Measurements from ENCODE around the gene BAIAP3.

Gene BAIAP3

GRCh38 chr16:1366712-1367299, 33.4 kb downstream of the BAIAP3 start:
- no peak for DNase-seq (ENCODE audit: low spot score)

GRCh38 chr16:1367486-1368174, 34.2 kb downstream of the BAIAP3 start:
- no peak for DNase-seq (ENCODE audit: low spot score)

- no peak for DNase-seq (ENCODE audit: low spot score)
Measured at GRCh38 chr16:1371054-1371978, 37.9 kb downstream of the BAIAP3 start.

GRCh38 chr16:1372292-1372950, 39.0 kb downstream of the BAIAP3 start:
- no peak for DNase-seq (ENCODE audit: low spot score)

GRCh38 chr16:1374418-1375297, 41.2 kb downstream of the BAIAP3 start:
- DNase-seq (ENCODE audit: low spot score), result no peak

DNA sequence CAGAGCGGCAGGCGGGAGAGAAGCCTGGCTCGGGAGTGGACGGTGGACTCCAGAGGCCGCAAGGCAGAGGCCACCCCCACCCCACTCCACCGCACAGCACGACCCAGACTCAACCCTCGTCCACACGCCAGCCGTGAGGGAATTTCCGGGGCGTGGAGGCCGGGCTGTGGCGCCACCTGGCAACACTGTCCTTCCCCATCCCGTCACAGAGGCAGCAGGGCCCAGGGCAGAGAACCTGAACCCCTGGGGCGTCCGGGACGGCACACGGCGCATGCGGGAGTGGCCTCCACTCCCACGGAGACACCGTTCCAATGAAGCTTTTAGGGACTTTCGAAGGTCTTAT, 41.8 kb downstream of the BAIAP3 start:
- no peak for DNase-seq (ENCODE audit: low spot score)

DNA sequence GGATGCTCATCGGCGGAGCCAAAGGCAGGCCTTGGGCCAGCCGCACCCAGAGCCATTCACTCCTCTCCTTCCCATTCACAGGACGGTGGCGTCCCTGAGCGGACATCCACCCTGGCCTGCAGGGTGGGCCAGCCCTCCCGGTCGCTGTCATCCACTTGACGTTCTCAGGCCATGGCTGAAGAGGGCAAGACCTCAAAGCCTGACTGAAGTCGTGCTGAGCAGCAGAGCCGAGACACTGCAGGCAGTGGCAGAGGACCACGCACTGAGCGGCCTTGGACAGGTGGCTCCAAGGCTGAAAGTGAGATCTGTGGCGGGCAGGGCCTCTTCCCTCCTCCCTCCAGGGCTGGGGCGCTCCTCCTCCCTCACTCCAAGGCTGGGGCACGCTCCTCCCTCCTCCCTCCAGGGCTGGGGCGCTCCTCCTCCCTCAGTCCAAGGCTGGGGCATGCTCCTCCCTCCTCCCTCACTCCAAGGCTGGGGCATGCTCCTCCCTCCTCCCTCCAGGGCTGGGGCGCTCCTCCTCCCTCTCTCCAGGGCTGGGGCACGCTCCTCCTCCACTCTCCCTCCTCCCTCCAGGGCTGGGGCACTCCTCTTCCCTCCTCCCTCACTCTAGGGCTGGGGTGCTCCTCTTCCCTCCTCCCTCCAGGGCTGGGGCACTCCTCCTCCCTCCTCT, 42.4 kb downstream of the BAIAP3 start:
- no peak for DNase-seq (ENCODE audit: low spot score)

DNA sequence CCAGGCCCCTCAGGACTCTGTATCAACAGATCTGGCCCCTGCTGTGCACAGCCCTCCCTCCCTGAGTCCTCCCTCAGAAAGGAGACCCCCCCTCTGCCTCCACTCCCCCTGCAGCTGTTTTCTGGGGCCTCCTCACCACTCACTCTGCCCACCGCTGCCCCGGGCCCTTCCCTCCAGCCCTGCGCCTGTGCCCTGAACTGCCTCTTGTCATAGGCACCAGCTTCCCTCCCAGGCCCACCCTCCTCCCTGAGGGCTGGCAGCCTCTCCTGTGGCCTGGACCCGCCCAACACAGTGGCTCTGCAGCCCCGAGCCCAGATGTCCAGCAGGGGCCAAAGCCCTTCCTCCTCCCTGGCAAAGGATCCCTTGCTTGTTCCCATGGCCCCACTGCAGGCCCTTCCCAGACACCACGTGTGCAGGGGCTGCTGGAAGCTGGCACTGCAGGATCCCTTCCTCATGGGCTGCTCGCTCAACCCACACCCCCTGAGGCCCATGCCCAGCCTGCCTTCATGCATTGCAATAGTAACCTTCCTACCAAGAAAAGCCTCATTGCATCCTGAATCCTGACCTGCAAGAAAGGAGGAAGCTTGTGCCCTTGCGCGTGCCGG, 44.1 kb downstream of the BAIAP3 start:
- DNase-seq (ENCODE audit: low spot score), result no peak

- DNase-seq (ENCODE audit: low spot score), result no peak
Measured at GRCh38 chr16:1378087-1378803, 44.8 kb downstream of the BAIAP3 start.

GRCh38 chr16:1378804-1379303, 45.4 kb downstream of the BAIAP3 start:
- no peak for DNase-seq (ENCODE audit: low spot score)

- peak; percentile 71 for DNase-seq (ENCODE audit: low spot score)
Measured at GRCh38 chr16:1379304-1380076, 46.0 kb downstream of the BAIAP3 start.

- DNase-seq (ENCODE audit: low spot score), result no peak
Measured at GRCh38 chr16:1380195-1380594, 46.8 kb downstream of the BAIAP3 start.

- DNase-seq (ENCODE audit: low spot score), result no peak
Measured at GRCh38 chr16:1381612-1382406, 48.4 kb downstream of the BAIAP3 start.

DNA sequence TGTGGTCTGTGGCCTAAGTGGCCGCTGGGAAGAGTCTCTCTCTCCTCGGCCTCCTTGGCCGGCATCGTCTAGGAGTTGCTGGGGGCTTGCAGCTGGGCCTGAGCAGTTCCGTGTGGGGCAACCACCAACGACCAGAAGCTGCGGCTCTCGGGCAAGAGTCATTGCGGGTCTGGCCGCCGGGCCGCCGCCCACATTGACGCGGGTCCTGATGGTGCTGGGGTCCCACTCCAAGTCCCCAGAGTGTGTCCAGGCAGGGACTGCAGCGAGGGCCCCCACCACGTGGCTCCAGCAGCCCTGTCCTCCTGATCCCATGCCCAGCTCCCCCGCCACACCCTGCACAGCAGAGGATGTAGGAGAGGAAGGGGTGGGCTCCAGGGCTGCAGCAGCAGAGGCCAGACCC, 50.1 kb downstream of the BAIAP3 start:
- no peak for DNase-seq (ENCODE audit: low spot score)

DNA sequence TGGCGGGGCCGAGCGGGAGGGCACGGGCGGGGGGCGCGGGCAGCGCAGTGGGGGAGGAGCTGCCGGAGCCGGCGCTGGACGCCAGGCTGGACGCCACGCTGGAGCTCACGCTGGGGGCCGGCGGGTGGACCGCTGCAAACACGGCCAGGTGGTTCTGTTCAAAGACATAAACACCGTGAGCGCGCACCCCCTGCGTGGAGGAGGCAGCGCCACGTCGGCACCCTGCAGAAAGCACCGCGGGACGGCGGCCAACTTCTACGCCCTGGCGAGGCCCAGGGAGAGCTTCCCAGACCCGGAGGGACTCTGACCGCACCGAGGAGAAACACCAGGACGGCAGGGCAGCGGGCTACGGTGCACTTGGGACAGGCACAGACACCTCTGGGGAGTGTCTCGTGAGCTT, 51.8 kb downstream of the BAIAP3 start:
- DNase-seq (ENCODE audit: low spot score), result no peak

DNA sequence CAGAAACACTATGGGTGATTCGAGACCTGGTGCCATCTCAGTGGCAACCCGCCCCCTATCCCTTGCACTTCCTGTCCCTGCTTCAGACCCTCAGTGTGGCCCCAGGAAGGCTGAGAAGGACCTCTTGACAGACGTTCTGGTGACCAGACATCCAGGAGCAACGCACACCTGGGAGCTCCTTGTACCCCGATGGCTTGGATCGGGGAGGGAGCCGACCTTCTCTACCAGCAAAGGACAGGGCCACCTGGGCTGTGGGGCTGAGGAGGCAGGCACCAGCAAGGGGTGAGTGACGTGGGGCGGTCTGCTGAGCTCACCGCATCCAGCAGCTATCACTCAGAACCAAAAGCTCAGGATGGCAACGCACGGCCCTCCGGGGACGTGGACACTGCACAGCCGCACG, 53.9 kb downstream of the BAIAP3 start:
- no peak for DNase-seq (ENCODE audit: low spot score)

DNA sequence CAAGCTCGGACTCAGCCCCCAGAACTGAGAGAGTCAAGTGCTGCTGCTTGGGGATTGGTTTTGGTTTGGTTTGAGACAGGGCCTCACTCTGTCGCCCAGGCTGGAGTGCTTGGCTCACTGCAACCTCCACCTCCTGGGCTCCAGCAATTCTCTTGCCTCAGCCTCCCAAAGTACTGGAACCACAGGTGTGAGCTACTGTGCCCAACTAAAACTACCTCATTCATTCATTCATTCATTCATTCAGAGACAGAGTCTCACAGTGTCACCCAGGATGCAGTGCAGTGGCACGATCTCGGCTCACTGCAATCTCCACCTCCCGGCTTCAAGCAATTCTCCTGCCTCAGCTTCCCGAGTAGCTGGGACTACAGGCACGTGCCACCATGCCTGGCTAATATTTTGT, 56.3 kb downstream of the BAIAP3 start:
- no peak for DNase-seq (ENCODE audit: low spot score)

- DNase-seq (ENCODE audit: low spot score), result peak; percentile 51
Measured at GRCh38 chr16:1390239-1390779, 56.9 kb downstream of the BAIAP3 start.

Data from NAMALWA (cell line).